ENCODE measurements around the gene AIDA. TPM values are rescaled to one million over a fixed set of nuclear protein-coding genes. Genes with fewer than 3 reads are reported as not detected.
"Not testable (repeated sequence)": the region's sequence is repeated elsewhere in the genome, so short reads cannot be mapped to it uniquely, and the experiment has no call there.

The AIDA gene, protein sequence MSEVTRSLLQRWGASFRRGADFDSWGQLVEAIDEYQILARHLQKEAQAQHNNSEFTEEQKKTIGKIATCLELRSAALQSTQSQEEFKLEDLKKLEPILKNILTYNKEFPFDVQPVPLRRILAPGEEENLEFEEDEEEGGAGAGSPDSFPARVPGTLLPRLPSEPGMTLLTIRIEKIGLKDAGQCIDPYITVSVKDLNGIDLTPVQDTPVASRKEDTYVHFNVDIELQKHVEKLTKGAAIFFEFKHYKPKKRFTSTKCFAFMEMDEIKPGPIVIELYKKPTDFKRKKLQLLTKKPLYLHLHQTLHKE
- 33.8 and 40.2 TPM in 2 replicates for total RNA-seq

DNA sequence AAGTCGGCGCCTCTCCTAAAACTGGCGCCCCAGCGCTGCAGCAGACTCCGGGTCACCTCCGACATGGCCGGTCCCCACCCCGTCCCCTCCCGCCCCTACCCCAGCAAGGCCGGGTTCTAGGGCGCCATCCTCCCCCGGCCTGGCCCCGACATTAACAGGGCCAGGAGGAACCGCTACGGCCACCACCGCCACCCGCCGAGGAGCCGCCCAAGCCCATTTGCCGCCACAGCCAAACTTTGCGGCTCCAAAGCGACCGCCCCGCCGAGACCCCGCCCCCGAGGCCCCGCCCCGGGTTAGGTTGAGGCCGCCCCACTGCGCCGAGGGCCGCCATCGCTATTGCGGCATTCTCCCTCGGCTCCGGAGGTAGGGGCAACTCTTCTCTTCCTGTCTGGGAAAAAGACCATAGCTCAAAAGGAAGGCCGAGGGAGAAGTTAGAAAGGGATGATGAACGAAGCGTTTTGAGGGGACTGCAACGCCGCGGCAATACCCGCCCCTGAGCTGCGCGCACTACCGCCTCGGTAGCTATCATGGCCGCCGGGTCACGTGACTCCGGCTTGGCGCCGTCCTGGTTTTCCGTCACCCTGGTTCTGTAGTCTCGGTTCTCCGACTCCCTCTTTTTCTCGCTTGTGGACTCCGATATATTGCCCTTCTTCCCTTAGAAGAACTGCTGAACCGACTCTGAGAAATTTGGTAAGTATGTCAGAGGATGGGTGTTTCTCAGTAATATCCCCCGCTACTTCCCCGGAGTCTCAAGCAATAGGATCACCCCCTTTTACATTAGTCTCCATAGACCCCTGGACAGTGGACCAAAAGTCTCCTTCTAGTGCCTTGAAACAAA lies at the start of gene AIDA, which contains the start of gene BROX:
Gene AIDA (minus strand): TSS at position 239 of the 838 bp plus-strand sequence. CDS start 174 bp downstream, at position 65.
Gene BROX (plus strand): TSS at position 312 of the 838 bp plus-strand sequence. CDS start 3,136 bp downstream, outside the sequence.
- DNase-seq (ENCODE audit: low read depth in 2 of 2) = peak; percentile 58 to 85

DNA sequence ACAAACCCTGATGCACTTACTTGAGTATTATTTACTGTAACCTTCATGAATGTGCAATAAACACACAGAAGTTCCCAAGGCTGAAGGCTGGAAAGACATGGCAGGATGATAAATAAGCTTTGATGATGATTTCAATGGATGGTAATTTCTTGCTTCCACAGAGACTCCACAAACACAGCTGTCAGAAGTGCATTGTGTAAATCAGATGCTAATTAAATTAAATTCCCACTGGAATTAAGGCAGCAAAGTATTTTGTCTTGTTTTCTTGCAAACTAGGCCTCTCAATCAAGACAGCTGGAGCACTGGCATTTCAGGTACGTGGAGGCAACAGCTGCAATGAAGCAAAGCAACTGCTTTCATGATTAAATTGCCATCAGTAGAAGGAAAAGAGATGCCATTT lies 48.8 kb upstream of the AIDA start:
- no peak for DNase-seq (ENCODE audit: low read depth in 2 of 2)

DNA sequence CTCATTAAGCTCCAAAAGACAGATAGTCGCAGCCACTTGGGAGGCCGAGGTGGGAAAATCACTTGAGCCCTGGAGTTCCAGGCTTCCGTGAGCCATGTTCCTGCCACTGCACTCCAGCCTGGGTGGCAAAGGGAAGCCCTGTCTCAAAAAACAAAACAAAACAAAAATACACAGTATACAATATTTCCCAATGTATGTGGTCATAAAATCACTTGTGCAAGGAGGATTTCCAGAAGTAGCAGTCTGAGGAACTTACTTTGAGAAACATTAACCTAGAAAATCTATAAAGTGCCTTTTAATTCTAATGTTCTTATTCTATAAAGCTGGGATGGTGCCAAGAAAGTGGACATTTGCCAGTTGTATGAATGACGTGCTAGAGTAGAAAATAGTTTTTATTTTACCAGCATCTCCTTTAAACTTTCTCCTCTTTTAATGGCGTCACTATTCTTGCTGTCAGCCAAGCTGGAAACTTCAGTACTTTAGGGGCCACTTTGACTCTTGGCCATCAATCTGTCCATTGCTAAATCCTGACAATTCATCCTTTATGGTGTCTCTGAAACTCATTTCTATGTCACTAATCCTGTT lies 47.3 kb upstream of the AIDA start:
- DNase-seq (ENCODE audit: low read depth in 2 of 2) = no peak

DNA sequence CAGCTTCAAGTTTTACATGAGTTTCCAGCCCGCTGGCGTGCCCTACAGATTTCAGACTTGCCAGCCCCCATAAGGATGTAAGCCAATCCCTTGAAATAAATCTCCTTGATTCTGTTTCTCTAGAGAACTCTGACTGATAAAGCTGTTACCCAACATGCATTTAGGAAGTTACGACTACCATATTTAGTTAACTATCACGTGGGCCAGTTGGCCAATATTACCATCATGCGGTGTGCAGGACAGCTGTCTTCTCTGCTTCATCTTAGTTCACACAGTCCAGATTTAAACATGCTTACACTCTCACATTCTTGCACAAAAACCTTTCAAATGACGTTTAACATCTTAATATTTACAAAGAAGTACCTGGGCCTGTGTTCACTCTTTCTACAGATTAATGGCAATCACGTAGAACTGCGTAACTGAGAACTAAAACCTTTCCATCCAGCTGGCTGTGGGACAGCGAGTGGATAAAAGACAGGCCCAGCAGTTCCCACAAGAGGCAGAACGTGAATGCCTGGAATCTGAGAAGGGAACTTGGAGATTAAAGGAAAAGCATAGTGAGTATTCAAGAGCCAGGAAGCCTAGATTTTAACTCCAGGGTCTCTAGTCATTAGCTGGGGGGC lies 45.5 kb upstream of the AIDA start:
- DNase-seq (ENCODE audit: low read depth in 2 of 2) = no peak

DNA sequence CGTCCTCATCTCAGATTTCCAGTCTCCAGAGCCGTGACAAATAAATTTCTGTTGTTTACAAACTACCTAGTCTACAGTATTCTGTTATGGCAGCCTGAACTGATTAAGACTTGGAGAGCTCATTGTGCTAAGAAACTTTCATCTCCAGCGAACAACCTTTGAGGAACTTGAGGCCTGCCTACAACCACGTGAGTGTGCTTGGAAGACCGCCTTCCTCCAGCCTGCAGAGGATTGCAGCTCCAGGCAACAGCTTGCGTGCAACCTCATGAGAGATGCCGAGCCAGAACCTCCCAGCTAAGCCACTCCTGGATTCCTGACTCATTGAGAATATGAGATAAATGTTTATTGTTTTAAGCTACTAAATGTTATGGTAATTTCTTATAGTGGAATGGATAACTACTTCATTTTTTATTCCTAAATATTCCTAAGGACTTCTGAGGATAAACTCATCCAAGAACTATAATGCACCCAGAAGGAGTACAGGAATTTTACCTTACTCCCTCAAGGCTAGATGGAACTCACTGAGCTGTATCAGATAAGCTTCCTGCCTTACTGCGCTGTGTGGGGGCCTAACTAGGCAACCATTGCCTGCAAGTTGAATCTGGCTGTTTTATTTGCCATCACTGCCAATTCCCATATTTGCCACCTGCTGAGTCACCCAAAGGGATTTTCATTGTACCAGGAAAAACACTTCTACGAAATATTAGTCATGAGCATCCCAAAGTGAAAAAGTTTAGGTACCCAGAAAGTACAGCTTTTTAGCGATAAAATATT lies 42.3 kb upstream of the AIDA start:
- DNase-seq (ENCODE audit: low read depth in 2 of 2) = no peak

DNA sequence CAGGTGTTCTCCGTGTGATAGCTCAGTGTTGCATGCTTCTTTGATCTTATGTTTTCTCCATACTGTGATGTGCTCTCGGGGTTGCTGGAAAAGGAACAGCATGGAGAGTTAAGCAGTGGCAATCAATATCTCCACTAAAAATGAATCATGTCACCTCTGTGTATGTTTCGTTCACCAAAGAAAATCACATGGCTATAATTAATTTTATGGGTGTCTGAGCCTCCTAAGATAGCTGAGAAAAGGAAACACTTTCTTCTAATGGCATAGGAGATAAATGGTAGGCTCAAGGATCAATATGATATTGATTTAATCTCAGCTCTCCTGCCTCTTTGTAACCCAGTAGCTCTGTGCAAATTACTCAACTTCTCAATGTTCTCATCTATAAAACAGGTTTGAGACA lies 39.0 kb upstream of the AIDA start:
- no peak for DNase-seq (ENCODE audit: low read depth in 2 of 2)

DNA sequence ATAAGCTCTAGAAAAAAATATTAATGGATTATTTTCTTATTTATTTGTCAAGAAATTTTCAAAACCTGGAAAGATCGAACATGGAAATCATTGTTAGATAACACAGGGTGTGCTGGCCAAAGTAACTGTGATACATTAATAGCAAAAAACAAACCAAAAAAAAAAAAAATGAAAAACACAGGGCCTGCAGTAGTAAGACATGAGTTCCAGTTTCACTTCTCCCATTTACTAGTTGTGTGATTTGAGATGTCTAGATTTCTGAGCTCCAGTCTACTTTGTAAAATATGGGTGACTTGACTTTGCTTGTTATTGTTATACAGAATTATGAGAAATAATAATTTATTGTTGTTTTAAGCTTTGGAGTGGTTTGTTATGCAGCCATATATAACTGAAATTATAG lies 38.4 kb upstream of the AIDA start:
- no peak for DNase-seq (ENCODE audit: low read depth in 2 of 2)

DNA sequence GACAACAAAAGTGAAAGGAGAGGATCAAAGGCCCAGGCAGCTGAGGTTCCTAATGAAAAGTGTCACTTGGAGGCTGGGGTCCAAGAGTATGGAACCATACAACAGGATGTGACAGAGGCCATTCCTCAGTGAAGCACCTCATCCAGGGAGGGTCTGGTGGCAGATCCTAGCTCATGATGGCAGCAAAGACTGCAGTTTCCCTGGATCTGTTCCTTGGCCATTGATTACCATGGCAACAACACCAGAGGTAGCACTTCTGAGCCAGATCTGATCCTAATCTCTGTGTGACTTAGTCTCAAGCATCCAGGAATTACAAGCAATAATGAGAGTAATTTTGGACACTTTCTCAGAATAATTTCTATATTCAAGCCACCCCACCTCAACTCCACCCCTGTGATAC lies 37.6 kb upstream of the AIDA start:
- DNase-seq (ENCODE audit: low read depth in 2 of 2) = peak in 1 of 2 donors; percentile 3

DNA sequence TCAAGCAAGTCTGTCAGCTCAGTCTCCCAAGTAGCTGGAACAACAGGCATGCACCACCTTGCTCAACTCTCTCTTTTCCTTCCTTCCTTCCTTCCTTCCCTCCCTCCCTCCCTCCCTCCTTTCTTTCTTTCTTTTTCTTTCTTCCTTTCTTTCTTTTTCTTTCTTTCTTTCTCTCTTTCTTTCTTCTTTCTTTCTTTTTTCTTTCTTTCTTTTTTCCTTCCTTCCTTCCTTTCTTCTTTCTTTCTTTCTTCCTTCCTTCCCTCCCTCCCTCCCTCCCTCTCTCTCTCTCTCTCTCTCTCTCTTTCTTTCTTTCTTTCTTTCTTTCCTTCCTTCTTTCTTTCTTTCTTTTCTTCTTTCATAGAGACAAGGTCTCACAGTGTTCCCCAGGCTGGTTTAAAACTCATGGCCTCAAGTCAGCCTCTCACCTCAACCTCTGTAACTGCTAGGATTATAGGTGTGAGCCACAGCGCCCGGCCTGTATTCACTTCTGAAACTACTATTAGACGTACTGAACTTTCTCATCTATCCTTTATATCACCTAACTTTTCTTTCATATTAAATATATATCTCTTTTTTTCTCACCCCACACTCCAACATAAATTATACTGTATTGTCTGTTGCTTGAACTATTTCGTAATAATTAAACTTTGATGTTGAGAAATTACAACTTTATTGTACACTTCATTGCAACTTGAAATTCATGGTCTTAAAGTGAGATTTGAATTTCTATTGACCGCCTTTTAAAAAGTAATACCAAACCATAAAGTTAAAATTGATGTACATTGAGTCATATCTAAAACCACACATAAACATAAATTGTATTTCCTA lies 29.6 kb upstream of the AIDA start:
- DNase-seq (ENCODE audit: low read depth in 2 of 2) = not testable (repeated sequence)

DNA sequence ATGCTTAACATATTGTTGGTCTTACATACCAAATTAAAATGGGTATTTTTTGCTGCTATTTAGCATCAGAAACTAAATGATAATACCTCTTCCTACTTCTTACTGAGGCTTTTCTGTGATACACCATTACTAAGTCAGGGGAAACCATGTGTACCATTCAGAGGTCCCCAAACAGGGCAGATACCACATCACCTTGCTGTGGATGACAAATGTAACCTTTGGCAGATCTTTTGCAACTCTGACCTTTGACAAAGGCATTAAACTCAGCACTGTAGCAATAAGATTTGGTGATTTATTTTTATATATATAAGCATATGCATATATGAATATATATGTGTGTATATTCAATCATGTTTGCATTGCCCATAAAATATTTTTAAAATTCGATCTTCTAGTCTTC lies 27.6 kb upstream of the AIDA start:
- DNase-seq (ENCODE audit: low read depth in 2 of 2) = no peak

DNA sequence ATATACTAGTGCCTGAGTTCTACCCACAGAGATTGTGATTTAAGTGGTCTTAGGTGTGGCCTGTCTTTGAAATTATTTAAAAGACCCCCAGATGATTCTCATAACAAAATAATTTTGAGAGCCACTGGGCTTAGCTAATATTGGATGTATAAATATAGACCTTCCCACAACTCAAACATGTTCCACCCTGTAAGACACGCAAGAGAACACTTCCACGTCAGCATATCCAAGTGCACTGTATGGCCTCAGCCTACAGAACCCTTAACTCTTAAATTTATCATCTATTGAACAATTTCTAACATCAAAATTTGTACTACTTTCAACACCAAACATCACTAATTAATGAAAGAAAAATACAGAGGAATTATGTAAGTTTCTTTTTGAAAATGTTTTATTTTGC lies 27.2 kb upstream of the AIDA start:
- no peak for DNase-seq (ENCODE audit: low read depth in 2 of 2)

DNA sequence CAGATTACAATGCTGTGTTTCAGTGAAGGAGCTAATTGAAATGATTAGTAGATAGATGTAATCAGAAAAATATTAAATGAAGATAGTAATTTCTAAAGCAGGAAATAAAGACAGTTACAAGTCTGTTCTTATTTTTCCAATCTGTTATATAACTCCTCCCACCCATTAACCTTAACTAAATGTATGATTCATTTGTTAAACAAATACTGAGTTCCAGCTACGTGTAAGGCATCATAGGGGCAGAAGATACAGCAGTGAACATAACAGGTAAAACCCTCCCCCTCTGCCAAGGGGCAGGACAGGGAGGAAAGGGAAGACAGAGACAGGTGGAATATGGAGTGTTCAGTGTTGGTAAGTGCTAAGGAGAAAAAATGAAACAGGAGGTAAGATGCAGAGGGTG lies 24.7 kb upstream of the AIDA start, which contains the start of gene FAM177B:
Gene FAM177B (plus strand): TSS at position 231 of the 400 bp plus-strand sequence. CDS start 9,344 bp downstream, outside the sequence.
- no peak for DNase-seq (ENCODE audit: low read depth in 2 of 2)

DNA sequence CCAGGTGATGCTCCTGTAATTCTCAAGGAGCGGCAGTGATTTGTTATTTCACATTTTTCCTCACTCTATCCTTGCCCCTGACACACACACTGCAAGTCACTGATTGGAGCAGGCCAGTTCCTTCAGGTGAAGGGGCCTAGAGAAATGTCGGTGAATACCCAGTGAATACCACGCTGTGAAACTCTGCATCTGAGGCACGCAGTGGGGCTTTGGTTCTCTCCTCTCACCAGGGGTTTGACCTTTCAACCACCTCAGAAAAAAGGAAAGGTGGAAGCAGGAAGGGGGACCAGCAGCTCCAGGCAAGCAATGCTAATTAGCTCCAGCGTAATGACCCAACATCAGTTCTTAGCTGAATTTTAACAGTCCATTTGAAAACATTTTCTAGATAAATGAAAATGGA lies 24.2 kb upstream of the AIDA start:
- no peak for DNase-seq (ENCODE audit: low read depth in 2 of 2)

DNA sequence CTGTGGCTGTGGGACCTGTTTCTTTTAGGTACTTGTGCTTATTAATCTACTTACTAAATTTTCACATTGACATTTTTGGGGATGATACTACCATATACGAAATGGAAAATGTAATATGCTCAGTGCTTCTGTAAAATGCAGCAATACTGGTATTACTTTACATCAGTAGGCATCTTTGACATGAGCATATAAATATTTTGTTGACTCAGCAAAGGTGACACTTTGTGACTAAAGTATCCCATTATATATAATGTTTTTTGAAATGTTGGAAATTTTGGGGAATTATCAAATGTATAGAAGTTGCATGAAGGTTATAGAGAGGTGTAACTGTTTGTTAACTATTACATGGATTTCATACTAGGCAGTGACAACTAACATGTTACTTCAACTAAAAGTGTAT lies 22.4 kb upstream of the AIDA start:
- DNase-seq (ENCODE audit: low read depth in 2 of 2) = no peak

DNA sequence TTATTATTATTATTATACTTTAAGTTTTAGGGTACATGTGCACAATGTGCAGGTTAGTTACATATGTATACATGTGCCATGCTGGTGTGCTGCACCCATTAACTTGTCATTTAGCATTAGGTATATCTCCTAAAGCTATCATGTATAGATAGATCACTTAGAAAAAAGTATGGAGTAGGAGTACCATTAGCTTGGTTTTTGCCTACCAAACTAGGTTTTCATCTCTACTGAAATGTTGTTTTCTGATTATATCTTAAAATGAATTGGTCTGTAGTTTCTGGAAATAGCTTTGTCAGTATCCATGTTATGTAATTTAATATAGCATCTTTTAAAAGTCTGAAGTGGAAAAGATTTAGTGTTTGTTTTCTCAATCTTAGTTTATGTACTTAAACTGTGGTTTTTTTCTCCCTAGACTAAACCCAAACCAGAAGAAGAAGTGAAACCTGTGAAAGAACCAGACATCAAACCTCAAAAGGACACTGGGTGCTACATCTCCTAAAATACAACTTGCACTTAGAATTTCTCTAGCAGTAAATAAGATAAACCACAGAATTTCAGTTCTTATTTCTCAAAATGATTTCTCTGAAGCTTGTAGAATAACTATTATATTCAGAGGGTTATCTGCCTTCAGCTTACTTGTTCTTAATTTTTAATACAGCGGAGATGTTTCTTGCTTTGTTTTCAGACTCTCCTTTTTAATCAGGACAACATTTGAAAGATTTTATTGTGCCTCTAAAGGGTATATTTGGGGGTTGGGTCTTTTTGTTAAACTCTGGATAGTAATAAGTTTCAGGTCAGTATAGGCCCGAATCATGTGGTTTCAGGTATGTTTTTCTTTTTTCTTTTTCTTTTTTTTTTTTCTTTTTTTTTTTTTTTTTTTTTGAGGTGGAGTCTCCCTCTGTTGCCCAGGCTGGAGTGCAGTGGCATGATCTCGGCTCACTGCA lies 20.2 kb upstream of the AIDA start:
- no peak for DNase-seq (ENCODE audit: low read depth in 2 of 2)

DNA sequence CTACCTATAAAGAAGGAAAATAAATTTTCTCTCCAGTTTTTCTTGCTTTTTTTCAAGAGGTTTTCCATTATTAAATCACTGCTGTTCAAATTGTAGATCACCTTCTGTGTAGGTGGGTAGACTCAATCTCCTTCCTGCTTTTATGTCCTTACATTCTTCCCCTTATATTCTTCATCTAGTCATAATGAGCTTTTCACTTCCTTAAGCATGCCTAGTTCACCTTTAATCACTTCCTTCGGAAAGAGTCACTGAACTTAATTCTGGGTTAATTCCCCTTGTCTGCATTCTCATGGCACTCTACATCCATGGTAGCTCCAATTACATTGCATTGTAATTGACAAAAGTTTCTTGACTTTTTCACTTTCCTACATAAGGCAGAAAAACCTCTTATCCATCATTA lies 18.6 kb upstream of the AIDA start:
- DNase-seq (ENCODE audit: low read depth in 2 of 2) = no peak

DNA sequence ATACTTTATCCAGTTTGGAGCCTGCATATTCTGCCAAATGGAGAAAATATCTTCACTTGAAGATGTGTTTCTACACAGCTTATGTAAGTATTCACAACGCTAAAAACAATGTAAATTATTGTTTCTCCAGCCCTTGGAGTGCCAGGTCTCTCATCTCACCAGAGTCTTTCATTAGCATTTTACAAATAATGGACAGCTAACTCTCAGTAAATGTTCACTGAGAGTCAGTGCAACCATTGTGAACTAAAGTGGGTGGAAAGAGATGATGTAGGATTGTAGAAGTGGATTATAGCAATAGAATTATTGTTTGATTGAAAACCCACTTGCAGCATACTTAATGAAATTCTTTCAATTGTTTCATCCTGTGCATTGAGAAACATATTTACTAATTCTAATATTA lies 16.5 kb upstream of the AIDA start:
- no peak for DNase-seq (ENCODE audit: low read depth in 2 of 2)

DNA sequence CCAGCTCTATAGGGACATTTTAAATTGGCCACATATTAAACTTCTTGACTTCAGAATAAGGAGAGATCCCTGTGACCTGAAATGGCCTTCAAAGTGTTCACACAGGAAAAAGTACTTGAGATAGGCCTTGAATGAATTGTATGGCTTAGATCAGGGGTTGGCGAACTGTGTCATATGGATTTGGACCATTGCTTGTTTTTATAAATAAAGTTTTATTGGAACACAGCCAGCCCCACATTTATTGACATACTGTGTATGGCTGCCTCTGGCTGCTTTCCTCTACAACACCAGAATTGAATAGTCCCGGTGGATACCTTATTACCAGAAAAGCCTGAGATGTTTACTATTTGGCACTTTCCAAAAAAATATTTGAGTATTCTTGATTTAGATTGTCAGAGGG lies 4.1 kb upstream of the AIDA start:
- DNase-seq (ENCODE audit: low read depth in 2 of 2) = no peak
